ENCODE data around the gene ADCY5.
"Not testable (repeated sequence)": the region's sequence is repeated elsewhere in the genome, so short reads cannot be mapped to it uniquely, and the experiment has no call there.

Gene ADCY5

DNA sequence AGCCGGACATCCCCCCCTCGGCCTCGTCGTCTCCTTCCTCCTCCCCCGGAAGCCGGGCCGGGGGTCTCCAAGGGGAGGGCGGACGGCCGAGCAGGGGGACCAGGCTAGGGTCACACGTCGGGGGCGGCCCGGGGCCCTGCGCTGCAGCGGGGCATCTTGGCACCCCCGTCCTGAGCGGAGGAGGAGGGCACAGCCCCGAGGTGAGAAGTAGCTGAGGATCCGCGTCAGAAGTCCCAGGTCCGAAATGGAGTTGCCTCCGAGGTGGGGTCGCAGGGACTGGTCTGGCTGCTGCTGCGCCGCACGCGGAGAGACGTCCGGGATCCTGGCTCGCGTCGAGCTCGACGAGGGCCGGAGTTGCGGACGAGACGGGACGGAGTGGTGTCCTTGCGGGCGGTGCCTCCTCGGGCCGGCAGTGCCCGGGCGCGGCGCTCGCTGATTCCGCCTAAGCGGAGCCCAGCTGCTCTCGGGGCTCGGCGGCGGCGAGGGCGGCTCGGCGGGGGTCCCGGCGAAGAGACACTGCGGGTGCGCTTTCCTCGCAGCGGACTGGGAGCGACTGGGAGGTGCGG, at the start of gene ADCY5:
ADCY5 (minus strand) TSS at position 555 of the 566 bp plus-strand sequence; CDS start at position 10, 545 bp downstream.
- DNase-seq, result no peak

DNA sequence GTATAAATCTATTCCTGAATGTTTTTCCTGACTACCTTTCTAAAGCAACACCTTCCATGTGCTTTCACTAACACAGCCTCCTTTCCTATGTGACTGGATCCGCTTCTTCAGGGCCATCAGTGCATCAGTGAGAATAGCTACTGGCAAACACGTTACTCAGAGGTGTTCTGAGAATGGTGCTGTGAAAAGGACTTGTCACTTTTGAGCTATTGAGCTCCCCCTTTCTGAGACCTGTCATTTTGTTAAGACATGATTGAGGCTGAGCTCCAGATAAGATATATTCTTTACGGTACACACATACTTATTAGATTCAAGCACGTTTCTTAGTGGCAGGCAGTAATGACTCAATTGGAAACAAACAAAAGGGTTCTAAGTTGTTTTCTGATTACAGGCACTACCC, 45.0 kb upstream of the ADCY5 start:
- DNase-seq, result no peak

DNA sequence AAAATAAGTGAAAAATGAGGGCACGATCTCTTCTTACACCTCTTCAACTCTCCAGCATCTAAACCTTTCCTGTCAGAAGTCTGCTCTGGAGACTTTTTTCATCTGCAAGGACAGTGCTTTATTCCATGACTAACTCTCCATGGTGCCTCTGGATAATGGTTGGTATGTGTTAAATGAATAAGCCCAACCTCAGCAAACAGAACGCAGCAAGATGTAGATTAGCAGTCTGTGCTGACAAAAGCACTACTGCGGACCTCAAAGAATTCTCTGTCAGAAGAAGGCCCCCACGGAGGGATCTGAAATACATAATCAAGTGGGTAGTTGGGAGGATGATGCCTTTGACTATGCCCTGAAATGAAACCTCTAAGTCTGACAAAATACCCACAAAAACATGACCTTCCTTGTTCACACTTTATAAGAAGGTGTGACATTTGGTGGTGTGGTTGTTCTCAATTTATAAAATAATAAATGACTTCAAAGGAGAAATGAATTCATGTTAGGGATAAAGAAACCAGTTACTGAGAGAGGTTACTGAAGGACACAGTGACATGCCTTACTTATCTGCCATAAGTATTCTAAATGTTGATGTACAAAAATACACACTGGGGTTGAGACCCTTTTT, 43.2 kb upstream of the ADCY5 start:
- no peak for DNase-seq

DNA sequence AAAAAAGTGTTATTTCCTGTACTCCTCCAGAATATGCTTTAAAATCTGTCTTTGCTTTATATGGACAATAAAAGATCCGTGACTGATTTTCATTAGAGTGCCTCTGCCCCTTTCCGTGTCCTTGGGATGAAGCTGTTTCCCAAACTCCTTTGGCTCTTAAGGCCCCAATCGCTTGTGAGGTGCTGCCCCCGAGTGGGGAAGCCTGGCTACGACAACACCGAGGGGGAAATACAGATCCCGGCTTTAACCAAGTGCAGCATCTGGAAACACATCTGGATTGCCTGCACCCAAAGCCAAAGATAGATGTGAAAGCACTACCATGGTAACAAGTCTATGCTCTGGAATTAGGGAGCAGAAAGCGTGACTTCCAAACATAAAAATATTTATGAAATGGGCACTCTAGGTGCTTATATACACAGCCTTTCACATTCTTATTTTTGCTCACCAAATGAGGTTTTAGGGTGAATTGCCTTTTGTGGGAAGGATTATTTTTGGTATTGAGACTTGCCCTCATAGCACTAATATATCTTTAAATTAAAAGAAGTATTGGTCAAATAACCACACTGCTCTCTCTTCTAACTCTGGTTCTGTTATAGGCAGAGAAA, 40.6 kb upstream of the ADCY5 start:
- peak; percentile 5 for DNase-seq

DNA sequence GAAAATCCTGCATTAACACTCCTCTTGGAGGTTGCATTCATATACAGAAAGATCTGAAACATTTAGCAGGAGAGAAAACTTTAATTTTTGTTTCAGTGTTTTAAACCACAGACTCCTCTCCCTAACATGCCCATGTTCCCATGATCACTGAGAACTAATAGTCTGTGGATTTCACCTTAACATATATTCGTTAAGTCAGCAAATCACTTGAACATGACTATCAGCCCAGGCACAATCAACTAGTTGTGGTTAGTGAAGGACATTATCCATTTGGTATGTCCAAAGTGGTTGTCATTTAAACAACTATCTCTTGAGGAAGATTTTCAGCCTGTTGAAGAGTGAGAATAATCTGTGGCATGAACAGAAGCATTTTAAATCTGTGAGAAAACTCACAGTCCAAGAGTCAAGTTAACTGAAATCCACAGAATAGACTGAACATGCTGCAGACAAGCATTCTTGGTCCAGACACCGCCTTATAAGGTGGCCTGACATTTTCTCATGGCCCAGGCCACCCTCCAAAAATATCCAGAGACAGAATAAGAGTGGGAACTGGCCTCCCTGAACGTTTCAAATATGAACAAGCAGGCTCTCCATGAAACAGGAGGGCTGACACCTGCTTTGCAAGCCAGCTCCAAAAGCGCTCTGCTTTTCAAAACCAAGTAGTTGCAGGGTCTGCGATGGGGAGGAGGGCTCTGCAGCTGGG, 39.9 kb upstream of the ADCY5 start:
- DNase-seq, result no peak

DNA sequence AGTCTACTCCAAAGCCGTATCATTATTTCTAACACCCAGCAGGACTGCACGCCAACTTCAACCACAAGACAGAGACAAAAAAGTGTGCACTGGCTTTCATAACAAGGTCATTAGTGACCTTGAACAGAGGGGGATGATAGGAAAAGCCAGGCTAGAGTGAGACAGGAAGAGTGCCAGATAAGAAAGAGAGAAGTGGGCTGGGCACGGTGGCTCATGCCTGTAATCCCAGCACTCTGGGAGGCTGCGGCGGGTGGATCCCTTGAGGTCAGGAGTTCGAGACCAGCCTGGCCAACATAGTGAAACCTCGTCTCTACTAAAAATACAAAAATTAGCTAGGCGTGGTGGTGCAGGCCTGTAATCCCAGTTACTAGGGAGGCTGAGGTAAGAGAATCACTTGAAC, 38.2 kb upstream of the ADCY5 start:
- DNase-seq, result not testable (repeated sequence)

- DNase-seq, result no peak
Observed at GRCh38 chr3:123486460-123486859, 37.6 kb upstream of the ADCY5 start.

DNA sequence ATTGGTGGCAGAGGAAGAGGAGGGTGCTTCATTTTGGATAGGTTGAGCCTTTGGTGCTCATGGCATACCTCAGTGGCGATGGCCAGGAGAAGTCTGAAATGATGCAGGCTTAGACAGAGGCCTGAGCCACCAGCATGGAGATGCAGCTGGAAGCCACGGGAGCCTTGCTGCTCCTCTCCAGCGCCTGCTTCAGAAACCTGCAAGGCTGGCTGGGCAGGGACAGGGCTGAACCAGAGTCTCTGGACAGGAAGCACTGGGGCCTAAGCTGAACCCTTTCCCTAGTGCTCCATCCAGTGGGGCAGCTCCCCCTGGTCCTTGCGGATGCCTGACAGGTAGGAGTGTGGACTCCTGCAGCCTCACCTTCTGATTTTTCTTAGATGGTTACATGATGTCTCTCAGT, 36.7 kb upstream of the ADCY5 start:
- DNase-seq, result no peak

DNA sequence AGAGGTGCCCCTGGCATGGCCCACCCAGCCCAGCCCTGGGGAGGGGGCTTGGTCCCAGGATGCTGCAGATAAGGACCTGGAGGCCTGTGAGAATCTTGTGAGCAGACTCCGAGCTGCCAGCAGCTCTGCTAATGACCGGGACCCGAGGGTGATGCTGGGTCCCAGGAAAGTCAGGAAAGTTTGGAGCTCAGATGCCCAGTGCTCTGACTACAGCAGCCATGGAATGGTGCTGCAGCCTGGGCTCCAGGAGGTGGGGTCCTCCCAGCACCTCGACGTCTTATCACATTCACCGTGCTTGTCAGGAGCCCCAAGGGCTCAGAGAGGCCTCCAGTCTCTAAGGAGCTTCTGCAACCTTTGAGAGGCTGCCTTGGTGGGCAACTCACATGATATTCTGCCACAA, 34.3 kb upstream of the ADCY5 start:
- no peak for DNase-seq

GRCh38 chr3:123481722-123482457, 33.0 kb upstream of the ADCY5 start:
- no peak for DNase-seq

GRCh38 chr3:123481071-123481470, 32.2 kb upstream of the ADCY5 start:
- no peak for DNase-seq

DNA sequence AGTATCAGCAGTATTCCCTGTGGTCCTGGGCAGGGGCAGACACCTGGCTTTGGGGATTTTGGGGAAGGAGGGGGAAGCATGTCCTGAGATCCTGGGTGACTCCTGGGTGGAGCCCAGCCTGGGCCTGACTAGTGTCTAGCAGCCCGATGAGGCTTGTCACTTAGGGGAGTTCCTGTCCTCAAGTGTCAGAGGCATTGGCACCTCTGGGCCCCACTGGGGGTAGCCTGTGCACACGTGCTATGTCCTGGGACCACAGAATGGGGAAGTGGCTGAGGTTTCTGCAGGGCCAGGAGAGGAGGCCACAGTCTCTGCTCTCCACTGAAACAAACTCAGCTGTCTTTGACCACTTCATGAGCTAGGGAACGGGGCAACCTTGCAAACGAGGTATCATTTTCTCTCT, 31.5 kb upstream of the ADCY5 start:
- no peak for DNase-seq

DNA sequence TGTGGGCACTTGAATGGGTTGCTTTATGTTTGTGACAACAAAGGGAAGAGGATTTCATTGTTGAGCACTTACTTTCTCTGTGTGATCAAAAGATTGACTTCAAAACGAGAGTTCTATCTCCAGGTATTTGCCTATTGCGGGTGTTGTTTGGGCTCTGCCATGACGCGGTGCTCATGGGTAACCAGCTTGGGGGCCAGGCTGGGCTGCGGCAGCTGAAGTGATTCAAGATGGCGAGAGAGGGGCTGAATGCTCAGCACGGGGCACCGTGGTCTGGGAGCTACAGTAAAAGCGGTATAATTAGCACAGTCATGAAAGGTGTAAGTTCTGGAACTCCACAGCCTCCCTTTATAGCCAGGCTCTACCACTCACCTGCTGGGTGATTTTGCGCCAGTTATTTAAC, 31.0 kb upstream of the ADCY5 start:
- DNase-seq, result no peak

DNA sequence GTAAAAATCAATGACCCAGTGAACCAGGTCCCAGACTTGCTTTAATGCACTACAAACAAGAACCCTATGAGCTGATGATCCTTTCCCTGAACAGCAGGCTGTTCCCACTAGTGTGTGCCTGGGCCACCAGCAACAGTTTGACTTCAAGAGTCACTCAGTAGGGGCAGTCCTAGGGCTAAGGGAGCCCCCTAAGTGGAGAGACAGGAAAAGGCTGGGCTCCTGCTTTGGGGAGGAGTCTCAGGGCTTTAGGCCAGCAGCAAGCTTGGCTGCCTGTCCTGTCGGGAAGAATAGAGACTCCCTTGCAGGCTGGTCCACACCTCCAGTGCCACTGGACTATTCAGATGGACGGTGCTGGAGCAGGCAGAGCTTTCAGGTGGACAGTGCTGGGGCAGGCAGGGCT, 29.4 kb upstream of the ADCY5 start:
- DNase-seq, result no peak

DNA sequence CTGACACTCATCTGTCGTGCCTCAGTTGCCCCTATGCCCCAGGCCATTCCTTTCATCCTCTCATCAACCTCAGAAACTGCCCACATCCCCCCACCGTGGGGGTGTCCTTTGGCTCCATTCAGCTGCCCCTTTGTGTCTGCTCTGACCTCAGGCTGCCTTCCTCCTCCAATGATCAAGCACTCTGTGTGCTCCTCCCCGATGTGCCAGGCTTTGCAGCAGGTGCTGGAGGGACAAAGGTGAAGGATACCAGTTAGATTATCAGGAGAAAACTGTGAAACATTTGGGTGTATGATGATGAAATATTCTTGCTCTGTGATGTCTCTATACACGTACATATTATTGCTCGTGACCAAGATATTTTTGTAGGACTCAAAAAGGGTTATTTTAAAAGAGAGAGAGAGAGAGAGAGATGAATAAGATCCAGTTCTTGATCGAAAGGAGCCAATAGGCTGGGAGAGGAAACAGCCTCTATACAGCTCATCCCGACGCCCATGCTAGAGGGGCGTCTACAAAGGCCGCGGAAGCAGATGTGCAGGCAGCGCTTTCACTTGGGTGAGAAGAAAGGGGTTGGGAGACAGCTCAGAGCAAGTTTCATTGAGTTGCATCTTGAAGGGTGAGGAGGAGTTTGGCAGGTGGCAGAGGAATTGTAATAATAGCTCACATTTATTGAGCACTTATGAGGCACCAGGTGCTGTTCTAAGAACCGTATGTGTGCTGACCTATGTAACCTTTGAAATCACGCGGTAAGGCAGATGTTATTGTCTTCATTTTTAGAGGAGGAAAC, 28.3 kb upstream of the ADCY5 start:
- no peak for DNase-seq

- DNase-seq, result no peak
Observed at GRCh38 chr3:123475786-123476185, 26.9 kb upstream of the ADCY5 start.

GRCh38 chr3:123471106-123471505, 22.2 kb upstream of the ADCY5 start:
- no peak for DNase-seq

- no peak for DNase-seq
Observed at GRCh38 chr3:123469323-123469995, 20.6 kb upstream of the ADCY5 start.

GRCh38 chr3:123467046-123467445, 18.2 kb upstream of the ADCY5 start:
- no peak for DNase-seq

DNA sequence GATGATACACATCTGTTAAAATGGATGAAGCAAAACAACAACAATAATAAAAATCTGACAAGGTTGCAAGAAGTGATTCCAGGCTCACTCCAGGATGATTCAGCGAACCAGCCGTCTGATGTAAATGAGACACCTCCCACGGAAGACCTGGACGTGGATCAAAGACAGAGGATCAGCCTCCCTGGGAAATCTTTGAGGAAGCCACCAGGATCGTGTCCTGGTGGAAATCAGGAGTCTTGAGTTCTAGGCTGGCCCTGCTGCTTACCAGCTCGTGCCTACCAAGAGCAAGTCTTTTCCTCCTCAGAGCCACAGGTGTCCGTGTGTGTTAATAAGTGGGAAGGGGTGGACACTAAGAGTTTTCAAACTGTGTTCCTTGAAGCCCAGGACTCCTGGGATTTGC, 15.3 kb upstream of the ADCY5 start:
- no peak for DNase-seq

GRCh38 chr3:123459862-123460261, 11.0 kb upstream of the ADCY5 start:
- DNase-seq, result no peak

- DNase-seq, result no peak
Observed at GRCh38 chr3:123458255-123458654, 9.4 kb upstream of the ADCY5 start.

Measured in NCI-H774 (cell line).